ENCODE data around the gene MGAT4C.
A peak's percentile ranks its signal among the peaks of the same experiment; 100 is the strongest.

MGAT4C gene

GRCh38 chr12:85963326-85963725, 292.9 kb downstream of the MGAT4C start:
- no peak for DNase-seq

- DNase-seq: no peak
Measured at GRCh38 chr12:85956081-85956480, 300.1 kb downstream of the MGAT4C start.

GRCh38 chr12:85955127-85955526, 301.1 kb downstream of the MGAT4C start:
- no peak for DNase-seq

DNA sequence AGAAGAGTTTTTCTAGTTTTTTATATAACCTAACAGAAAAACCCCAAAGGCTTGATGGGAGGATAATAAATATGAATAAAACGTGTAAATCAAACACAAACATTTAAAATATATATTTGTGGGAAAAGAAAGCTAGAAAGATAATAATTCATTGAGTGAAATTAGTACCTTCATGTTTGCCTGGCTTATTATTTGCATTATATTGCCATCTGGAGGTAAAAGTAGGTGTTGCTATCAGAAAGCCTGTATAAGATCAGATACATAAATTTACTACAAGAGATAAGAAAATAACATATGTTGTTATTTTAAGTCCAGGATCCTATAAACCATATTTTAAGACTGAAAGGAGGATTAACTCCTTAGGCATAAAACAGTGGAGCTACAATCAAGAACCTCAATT, 304.4 kb downstream of the MGAT4C start:
- DNase-seq: no peak

GRCh38 chr12:85949253-85949652, 306.9 kb downstream of the MGAT4C start:
- DNase-seq: no peak

DNA sequence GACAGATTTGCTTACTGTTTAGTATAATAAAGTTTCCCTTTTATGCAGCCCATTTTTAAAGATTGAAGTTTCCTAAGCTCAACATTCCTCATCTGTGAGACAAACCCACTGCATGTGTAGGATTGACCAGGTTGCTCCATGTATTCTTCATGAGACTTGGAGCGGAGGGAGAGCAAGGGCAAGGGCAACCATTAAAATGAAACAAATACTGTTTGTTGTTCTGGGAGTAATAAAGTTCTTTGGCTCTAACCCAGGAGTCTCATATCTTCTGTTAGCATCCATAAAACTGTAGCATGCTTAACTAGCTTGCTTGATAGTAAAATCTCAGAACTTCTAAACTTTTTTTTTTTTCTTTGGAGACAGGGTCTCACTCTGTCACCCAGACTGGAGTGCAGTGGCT, 307.9 kb downstream of the MGAT4C start:
- no peak for DNase-seq

- DNase-seq: no peak
Measured at GRCh38 chr12:85947286-85947685, 308.9 kb downstream of the MGAT4C start.

- no peak for DNase-seq
Measured at GRCh38 chr12:85946375-85946774, 309.8 kb downstream of the MGAT4C start.

GRCh38 chr12:85927166-85927565, 329.0 kb downstream of the MGAT4C start:
- no peak for DNase-seq

DNA sequence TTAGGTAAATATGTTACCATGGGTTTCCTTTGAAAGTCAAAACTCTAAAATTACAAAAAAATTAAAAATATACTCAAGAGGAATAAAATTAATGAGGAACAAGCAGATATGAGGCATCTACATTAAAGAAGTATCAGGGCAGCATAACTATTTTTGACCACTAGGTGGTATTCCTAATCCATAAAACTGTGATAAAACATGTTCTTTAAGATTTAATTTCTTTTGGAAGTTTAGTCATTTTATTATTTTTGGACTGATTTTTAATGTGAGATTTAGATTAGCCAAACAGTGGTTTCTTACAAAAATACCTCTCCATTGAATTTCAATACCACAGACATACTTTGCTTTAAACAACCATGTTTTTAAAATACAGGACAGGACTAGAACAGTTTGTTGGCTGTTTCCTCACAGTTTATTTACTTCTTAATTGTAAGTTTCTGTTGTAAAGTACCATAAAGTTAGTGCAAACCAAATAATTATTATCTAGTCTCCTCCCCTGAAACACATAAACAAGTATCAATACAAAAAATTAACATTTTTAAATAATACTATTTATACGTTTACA, 332.3 kb downstream of the MGAT4C start:
- no peak for DNase-seq

DNA sequence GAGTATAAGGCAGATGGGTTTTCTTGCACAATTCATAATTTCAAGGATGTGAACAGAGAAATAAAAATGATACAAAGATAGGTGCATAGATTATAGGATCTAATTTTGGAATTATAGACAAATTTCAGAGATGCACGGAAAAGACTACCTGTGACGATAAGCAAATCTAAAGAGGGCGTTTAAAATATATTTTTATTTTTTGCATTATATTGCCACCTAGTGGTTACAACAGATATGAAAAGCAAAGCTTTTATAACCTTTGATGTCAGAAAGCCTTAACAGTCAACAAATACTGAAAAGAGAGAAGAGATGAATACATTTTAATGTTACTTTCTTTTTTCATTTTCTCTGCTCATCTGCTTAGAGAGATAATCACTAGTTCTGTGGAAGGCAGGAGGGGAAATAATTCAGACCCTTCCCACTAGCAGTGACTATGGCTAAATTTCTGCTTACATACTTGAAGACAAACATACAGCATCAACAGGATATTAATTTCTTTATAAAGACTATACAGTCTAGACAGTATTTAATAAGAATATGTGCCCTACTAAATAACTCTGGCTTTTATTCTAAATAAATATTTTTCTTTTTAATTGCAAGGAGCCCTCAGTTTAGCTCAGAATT, 335.8 kb downstream of the MGAT4C start:
- peak; percentile 18 for DNase-seq

All from activated CD4-positive, alpha-beta T cell treated with anti-CD3 and anti-CD28 coated beads, Interleukin-2, Interleukin-6, amounts not matched to agents 100 ng/mL and 50 ng/mL, durations not matched to agents 16 hours and 8 hours (primary cell).